A549 (cell line): ENCODE results near the gene KTN1. TPM values are rescaled to one million over a fixed set of nuclear protein-coding genes. Genes with fewer than 3 reads are reported as not detected.

Experiments used
- ATAC-seq, 2 experiments: fragments of 200-7000 bp in 1 of 2; fragments of >200 bp in 1 of 2; cut with Nextera tagmentation in 1 of 2; cut with Tn5 transposase in 1 of 2; 3 replicates each; pipeline versions ENCODE4 v1.8.0 to v1.9.1; 2018 to 2020; ENCODE audit warnings: mild to moderate bottlenecking in 1 of 2, moderate library complexity in 1 of 2
- CTCF ChIA-PET: fragments of 300-600 bp; sonication (Branson Sonifier 250); formaldehyde crosslinking; extraction: SDS; loops from one replicate; lab custom pipeline; 2021; ENCODE audit warnings: antibody characterized with exemption, inconsistent platforms; lab: Yijun Ruan, JAX
- POLR2A ChIA-PET: fragments of 350-600 bp; formaldehyde crosslinking; extraction: SDS; loops from one replicate; lab custom pipeline; 2021; ENCODE audit warnings: antibody characterized with exemption, inconsistent platforms; lab: Yijun Ruan, JAX
- DNase-seq, 2 experiments: peaks; one replicate each; pipeline versions ENCODE4 v3.0.0 to v3.0.0-alpha.2; 2011 to 2016; ENCODE audit warnings: low read depth in 1 of 2, low spot score in 1 of 2
- FAIRE-seq: peaks from 2 replicates; lab custom pipeline; 2011; peaks lifted over from hg19 to GRCh38; lab: Jason Lieb, UNC
- H3K27ac ChIP-seq, 2 experiments: fragments of >200 bp; sonication (Bioruptor Twin); formaldehyde crosslinking; 3 replicates each; pipeline ENCODE4 v1.5.1; 2016 to 2017
- H3K4me1 ChIP-seq: fragments of >200 bp; sonication (Bioruptor Twin); formaldehyde crosslinking; 3 replicates; pipeline ENCODE4 v1.6.1; 2016
- H3K4me2 ChIP-seq: fragments of >200 bp; sonication (Bioruptor Twin); formaldehyde crosslinking; 3 replicates; pipeline ENCODE4 v1.6.1; 2016
- H3K4me3 ChIP-seq: fragments of >200 bp; sonication (Bioruptor Twin); formaldehyde crosslinking; 3 replicates; pipeline ENCODE4 v1.5.1; 2016
- H3K9me3 ChIP-seq: fragments of >200 bp; sonication (Bioruptor Twin); formaldehyde crosslinking; 3 replicates; pipeline ENCODE4 v1.6.1; 2016
- ATOH8 ChIP-seq: fragments of 250-450 bp; sonication (Bioruptor Pico); IDR thresholded peaks from 2 replicates; pipeline ENCODE4 v1.5.0; 2020; ENCODE audit warnings: low read depth, mild to moderate bottlenecking, moderate library complexity
- CHD2 ChIP-seq: fragments of 150-350 bp; IDR thresholded peaks from 2 replicates; pipeline ENCODE4 v1.6.1; 2014; ENCODE audit warnings: low read length; ENCODE audit not compliant: partially characterized antibody
- CTCF ChIP-seq: fragments of >200 bp; sonication (Bioruptor Twin); formaldehyde crosslinking; IDR thresholded peaks from 3 replicates; pipeline ENCODE4 v1.5.1; 2016
- GATA3 ChIP-seq: IDR thresholded peaks from 2 replicates; pipeline ENCODE4 v1.6.1; 2012; ENCODE audit warnings: borderline replicate concordance
- HDAC2 ChIP-seq: fragments of 200-600 bp; sonication (generic); IDR thresholded peaks from 2 replicates; pipeline ENCODE4 v1.6.1; 2016
- HEYL ChIP-seq: fragments of 250-450 bp; sonication (Bioruptor Pico); IDR thresholded peaks from 2 replicates; pipeline ENCODE4 v1.8.0; 2021; ENCODE audit warnings: mild to moderate bottlenecking, moderate library complexity
- JUN ChIP-seq, 2 experiments: fragments of >200 bp; sonication (Bioruptor Twin); formaldehyde crosslinking; IDR thresholded peaks; 2 replicates in 1 of 2; 3 replicates in 1 of 2; pipeline ENCODE4 v1.6.1; 2016 to 2017
- KDM1A ChIP-seq: fragments of 200-600 bp; sonication (generic); IDR thresholded peaks from 2 replicates; pipeline ENCODE4 v1.6.1; 2016; ENCODE audit warnings: low read depth, mild to moderate bottlenecking
- KDM5A ChIP-seq: fragments of 200-600 bp; sonication (generic); IDR thresholded peaks from 2 replicates; pipeline ENCODE4 v1.6.1; 2016; ENCODE audit warnings: antibody characterized with exemption, mild to moderate bottlenecking
- NR3C1 ChIP-seq: fragments of >200 bp; sonication (Bioruptor Twin); formaldehyde crosslinking; IDR thresholded peaks from 3 replicates; pipeline ENCODE4 v1.6.1; 2017
- POLR2AphosphoS2 ChIP-seq: conservative IDR thresholded peaks from 2 replicates; pipeline ENCODE4 v1.6.1; 2012; ENCODE audit warnings: low read length, improper control_type of control experiment, inconsistent platforms
- RAD21 ChIP-seq, 2 experiments: fragments of >200 bp in 1 of 2; sonication (Bioruptor Twin) in 1 of 2; formaldehyde crosslinking in 1 of 2; IDR thresholded peaks in 1 of 2; conservative IDR thresholded peaks in 1 of 2; 2 replicates in 1 of 2; 3 replicates in 1 of 2; pipeline ENCODE4 v1.6.1; 2012 to 2018; ENCODE audit warnings: inconsistent platforms in 1 of 2
- RCOR1 ChIP-seq: fragments of 150-350 bp; IDR thresholded peaks from 2 replicates; pipeline ENCODE4 v1.6.1; 2014; ENCODE audit warnings: antibody characterized with exemption, low read length, low read depth
- SMC3 ChIP-seq: fragments of >200 bp; sonication (Bioruptor Twin); formaldehyde crosslinking; IDR thresholded peaks from 3 replicates; pipeline ENCODE4 v1.6.1; 2018; ENCODE audit warnings: inconsistent platforms
- TFCP2L1 ChIP-seq: fragments of 250-450 bp; sonication (Bioruptor Pico); IDR thresholded peaks from 2 replicates; pipeline ENCODE4 v1.5.0; 2021; ENCODE audit warnings: mild to moderate bottlenecking
- ZFP36 ChIP-seq: fragments of 450-650 bp; IDR thresholded peaks from 2 replicates; pipeline ENCODE4 v1.6.1; 2014; ENCODE audit warnings: borderline replicate concordance; ENCODE audit not compliant: partially characterized antibody
- WGBS: methylation state at CpG from one replicate; pipeline ENCODE4 v1.1.6; 2017; ENCODE audit errors: missing lambda C conversion rate; 5-methylcytosine and 5-hydroxymethylcytosine counted together
- polyA plus RNA-seq, 4 experiments: library from polyadenylated mRNA; depleted of rRNA in 3 of 4; stranded (reverse); fragments of >200 nt; fragmentation: RNase III in 1 of 4; extraction: RNeasy Plus Mini Kit Qiagen cat#74134 plus additional on column Dnase treatment in 1 of 4; gene quantifications; 2 replicates in 3 of 4; 3 replicates in 1 of 4; pipeline ENCODE4 v1.2.3, GENCODE V29; 2011 to 2017
- TF ChIP-seq, protein P1 (sequence below): fragments of 200-600 bp; sonication (generic); IDR thresholded peaks from 2 replicates; pipeline ENCODE4 v1.6.1; 2016; ENCODE audit warnings: antibody characterized with exemption, mild to moderate bottlenecking, moderate library complexity
- TF ChIP-seq, protein P2 (sequence below): IDR thresholded peaks from 2 replicates; pipeline ENCODE4 v1.6.1; 2012

Gene KTN1
- polyA plus RNA-seq, 2 of the 4 experiments (the other 2 are of a cell fraction): 153 to 233 TPM

DNA sequence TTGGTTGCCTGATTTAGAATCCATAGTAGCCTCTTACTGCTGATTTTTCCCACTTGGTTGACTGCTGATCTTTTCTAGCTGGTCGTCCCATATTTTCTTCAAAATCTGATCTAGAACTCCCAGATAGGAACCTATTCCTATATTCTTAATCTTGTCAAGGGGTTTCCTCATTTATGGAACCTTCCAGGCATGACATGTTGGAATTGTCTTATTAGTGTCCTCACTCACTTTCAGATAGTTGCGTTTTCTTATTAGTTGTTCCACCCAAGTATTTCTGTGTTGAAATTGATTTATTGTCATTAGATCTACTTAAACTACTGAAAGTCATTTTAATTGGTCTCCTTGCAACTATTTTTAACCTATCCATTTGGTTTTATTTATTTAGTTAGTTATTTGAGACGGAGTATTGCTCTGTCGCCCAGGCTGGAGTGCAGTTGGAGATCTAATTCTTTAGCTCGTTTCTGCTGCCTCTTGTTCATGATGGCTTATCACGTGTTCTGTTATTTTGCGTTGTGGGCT, 25.0 kb downstream of the KTN1 start:
- Histone ChIP-seq H3K4me1 (peaks cover 92% of the 10 kb centered on the region), H3K4me3 (peak overlapping the region; percentile 11; the same call in 1 of the 3 replicates), H3K27ac (peak overlapping the region; percentile 39 to 81), H3K9me3 (no peaks in the 10 kb centered on the region), H3K4me2 (peak overlapping the region; percentile 74)
- DNase-seq: no peak
- ChIA-PET CTCF (interaction anchor here (0.9 to 1.8 kb wide), 3 partner anchors 17 to 287 kb away, joined by 3 to 4 read pairs (median 4); no protein-coding TSS in a partner anchor), POLR2A (no interaction called here)
- no peak; a peak in 1 of 6 replicates for ATAC-seq
- FAIRE-seq: peak; percentile 23
- 64% methylated on average over 7 of the region's 7 CpGs for WGBS
- TF ChIP-seq, protein P1, sequence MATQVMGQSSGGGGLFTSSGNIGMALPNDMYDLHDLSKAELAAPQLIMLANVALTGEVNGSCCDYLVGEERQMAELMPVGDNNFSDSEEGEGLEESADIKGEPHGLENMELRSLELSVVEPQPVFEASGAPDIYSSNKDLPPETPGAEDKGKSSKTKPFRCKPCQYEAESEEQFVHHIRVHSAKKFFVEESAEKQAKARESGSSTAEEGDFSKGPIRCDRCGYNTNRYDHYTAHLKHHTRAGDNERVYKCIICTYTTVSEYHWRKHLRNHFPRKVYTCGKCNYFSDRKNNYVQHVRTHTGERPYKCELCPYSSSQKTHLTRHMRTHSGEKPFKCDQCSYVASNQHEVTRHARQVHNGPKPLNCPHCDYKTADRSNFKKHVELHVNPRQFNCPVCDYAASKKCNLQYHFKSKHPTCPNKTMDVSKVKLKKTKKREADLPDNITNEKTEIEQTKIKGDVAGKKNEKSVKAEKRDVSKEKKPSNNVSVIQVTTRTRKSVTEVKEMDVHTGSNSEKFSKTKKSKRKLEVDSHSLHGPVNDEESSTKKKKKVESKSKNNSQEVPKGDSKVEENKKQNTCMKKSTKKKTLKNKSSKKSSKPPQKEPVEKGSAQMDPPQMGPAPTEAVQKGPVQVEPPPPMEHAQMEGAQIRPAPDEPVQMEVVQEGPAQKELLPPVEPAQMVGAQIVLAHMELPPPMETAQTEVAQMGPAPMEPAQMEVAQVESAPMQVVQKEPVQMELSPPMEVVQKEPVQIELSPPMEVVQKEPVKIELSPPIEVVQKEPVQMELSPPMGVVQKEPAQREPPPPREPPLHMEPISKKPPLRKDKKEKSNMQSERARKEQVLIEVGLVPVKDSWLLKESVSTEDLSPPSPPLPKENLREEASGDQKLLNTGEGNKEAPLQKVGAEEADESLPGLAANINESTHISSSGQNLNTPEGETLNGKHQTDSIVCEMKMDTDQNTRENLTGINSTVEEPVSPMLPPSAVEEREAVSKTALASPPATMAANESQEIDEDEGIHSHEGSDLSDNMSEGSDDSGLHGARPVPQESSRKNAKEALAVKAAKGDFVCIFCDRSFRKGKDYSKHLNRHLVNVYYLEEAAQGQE: no peak
- TF ChIP-seq ATOH8 (CRISPR knock-in tag): no peak
- no peak for TF ChIP-seq RCOR1
- TF ChIP-seq KDM1A: no peak
- no peak for TF ChIP-seq CTCF
- TF ChIP-seq POLR2AphosphoS2: no peak
- TF ChIP-seq ZFP36: no peak
- TF ChIP-seq KDM5A: no peak
- TF ChIP-seq RAD21 (conservative IDR thresholded peaks at IDR 0.05 in 1 of 2, IDR thresholded peaks at IDR 0.05 in 1 of 2): no peak
- TF ChIP-seq, protein P2, sequence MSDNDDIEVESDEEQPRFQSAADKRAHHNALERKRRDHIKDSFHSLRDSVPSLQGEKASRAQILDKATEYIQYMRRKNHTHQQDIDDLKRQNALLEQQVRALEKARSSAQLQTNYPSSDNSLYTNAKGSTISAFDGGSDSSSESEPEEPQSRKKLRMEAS: no peak
- no peak for TF ChIP-seq NR3C1
- TF ChIP-seq JUN (IDR thresholded peaks at IDR 0.05): no peak
- TF ChIP-seq SMC3: no peak
- TF ChIP-seq TFCP2L1 (CRISPR knock-in tag): no peak
- no peak for TF ChIP-seq HDAC2

GRCh38 chr14:55605793-55606192, 25.8 kb downstream of the KTN1 start:
- FAIRE-seq: peak; percentile 36
- Histone ChIP-seq H3K27ac (peak overlapping the region in 1 of 2 experiments; percentile 39; a peak in 4 of 6 replicates), H3K4me3 (peak overlapping the region; percentile 11; the same call in 1 of the 3 replicates), H3K4me1 (peaks cover 89% of the 10 kb centered on the region), H3K9me3 (no peaks in the 10 kb centered on the region), H3K4me2 (peak overlapping the region; percentile 74)
- ChIA-PET POLR2A (no interaction called here), CTCF (interaction anchor here (1.5 to 1.8 kb wide), 2 partner anchors 18 to 159 kb away, joined by 3 to 4 read pairs; no protein-coding TSS in a partner anchor)
- peak in 1 of 2 experiments; percentile 28 for DNase-seq
- ATAC-seq: peak in 1 of 2 experiments; percentile 68; a peak in 3 of 6 replicates
- TF ChIP-seq CHD2 (no peak), GATA3 (peak; percentile 89), HEYL (CRISPR knock-in tag) (no peak)
- 1% methylated on average over 1 of the region's 1 CpG for WGBS
